Coronary artery (tissue), 2 donors: Measurements from ENCODE around the gene KIRREL3.

Source experiments
- DNase-seq: peaks from one replicate; pipeline ENCODE4 v3.0.0-alpha.2; 2017; ENCODE audit warnings: low spot score
- H3K27ac ChIP-seq, 2 donors: fragments of 200-600 bp; sonication (generic); one replicate each; pipeline ENCODE4 v1.5.1; 2016 to 2019
- H3K4me3 ChIP-seq: fragments of 200-600 bp; sonication (generic); 2 replicates; pipeline ENCODE4 v1.5.1; 2016; ENCODE audit warnings: mild to moderate bottlenecking, moderate library complexity
- TF ChIP-seq, protein P1 (sequence below): fragments of 200-600 bp; sonication (generic); IDR thresholded peaks from one replicate; pipeline ENCODE4 v1.5.1; 2019; ENCODE audit warnings: antibody characterized with exemption

KIRREL3 gene

DNA sequence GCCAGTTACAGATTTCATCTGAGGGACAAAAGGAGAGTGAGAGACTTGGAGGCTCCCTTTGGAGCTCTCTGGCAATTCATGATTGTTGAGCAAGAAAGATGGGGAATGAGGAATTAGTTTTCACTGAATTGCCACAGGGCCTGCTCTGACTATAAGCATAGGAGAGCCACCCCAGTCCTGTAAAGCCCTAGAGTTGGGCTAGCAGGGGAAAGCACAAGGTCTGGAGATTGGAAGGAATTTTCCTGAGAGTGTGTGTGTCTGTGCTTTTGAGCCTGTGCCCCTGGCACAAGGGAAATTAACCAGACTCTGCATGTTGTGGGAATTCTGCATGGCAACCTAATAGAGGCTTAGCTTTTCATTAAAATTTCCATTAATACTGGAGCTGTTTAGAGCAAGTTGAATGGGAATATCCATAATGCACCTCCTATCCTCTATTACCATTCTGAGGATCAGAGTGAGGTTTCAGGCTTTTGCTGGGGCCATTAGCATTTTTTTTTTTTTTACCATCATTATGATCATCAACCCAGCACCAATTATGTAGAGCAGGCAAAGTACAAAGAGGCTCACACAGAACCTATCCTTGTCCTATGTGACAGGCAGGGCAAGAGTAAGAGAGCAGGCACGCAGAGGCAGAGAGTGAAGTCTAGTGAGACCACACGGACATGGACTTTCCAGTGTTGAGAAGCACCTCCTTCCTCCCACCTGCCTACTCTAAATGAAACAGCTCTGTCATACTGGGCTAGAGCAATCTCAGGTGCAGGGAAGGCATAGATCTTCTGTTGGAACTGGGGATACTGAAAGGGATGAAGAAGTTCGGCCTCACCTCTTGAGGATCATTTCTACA is 336.6 kb downstream of the KIRREL3 start:
- DNase-seq = no peak
- H3K27ac ChIP-seq = no peak overlapping the region
- no peak overlapping the region for H3K4me3 ChIP-seq
- TF ChIP-seq, protein P1, sequence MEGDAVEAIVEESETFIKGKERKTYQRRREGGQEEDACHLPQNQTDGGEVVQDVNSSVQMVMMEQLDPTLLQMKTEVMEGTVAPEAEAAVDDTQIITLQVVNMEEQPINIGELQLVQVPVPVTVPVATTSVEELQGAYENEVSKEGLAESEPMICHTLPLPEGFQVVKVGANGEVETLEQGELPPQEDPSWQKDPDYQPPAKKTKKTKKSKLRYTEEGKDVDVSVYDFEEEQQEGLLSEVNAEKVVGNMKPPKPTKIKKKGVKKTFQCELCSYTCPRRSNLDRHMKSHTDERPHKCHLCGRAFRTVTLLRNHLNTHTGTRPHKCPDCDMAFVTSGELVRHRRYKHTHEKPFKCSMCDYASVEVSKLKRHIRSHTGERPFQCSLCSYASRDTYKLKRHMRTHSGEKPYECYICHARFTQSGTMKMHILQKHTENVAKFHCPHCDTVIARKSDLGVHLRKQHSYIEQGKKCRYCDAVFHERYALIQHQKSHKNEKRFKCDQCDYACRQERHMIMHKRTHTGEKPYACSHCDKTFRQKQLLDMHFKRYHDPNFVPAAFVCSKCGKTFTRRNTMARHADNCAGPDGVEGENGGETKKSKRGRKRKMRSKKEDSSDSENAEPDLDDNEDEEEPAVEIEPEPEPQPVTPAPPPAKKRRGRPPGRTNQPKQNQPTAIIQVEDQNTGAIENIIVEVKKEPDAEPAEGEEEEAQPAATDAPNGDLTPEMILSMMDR = no peak

DNA sequence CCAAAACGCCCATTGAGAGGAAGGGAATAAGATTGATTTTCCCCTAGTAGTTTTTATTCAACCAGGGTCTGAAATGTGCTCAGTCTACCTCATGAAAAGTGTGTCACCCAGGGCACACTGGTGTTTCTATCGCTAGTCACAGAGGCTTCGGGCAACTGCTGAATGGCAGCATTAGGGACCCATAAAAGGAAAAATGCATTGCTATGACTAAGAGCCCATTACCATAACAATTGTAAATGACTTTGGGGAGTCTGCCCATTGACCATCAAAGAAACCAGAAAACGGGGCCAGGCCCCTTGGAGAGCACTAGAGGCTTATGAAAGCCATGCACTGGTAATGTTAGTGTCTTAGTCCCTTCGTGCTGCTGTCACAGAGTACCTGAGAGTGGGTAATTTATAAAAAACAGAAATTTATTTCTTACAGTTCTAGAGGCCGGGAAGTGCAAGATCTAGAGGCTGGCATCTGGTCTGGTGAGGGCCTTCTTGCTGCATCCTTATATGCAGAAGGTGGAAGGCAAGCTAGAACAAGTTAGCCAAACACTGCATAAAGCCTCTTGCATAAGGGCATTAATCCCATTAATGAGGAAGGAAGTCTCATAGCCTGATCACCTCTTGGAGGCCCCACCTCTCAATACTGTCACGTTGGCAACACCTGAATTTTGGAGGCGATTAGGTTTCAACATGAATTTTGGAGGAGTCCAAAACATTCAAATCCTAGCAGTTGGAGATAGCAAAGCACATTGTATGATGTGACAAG is 338.4 kb downstream of the KIRREL3 start:
- Histone ChIP-seq H3K27ac (no peak overlapping the region), H3K4me3 (no peak overlapping the region)
- no peak for DNase-seq
- TF ChIP-seq, protein P1 = no peak

DNA sequence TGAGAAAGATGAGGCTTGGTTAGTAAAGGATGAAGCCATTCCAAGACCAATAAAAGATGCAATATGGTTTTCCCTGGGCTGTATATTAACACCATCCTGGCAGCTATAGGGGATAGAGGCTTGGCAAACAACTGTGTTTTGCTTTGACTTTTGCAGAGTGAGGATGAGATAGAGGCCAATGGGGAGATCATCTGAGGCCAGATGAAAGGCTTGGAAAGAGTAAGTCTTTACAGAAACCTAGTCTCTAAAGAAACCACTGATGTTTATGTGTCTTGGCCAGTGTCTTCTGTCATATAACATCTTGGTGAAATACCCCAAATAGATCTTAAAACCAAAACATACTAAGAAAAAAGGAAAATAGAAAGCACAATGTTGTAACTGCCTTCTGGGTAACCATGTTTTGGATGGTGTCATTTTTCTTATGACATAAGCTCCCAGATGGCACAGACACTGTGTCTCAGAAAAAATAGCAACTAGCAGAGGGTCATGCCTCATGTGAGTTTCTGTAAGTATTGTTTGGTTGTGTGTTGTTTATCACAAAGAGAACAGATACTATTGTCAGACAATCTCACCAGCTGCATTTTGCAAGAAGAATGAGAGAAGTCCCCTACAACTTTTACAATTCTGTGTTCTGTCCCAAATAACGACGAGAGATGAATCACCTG is 339.7 kb downstream of the KIRREL3 start:
- TF ChIP-seq, protein P1 = no peak
- no peak overlapping the region for H3K4me3 ChIP-seq
- DNase-seq = no peak
- H3K27ac ChIP-seq = no peak overlapping the region

DNA sequence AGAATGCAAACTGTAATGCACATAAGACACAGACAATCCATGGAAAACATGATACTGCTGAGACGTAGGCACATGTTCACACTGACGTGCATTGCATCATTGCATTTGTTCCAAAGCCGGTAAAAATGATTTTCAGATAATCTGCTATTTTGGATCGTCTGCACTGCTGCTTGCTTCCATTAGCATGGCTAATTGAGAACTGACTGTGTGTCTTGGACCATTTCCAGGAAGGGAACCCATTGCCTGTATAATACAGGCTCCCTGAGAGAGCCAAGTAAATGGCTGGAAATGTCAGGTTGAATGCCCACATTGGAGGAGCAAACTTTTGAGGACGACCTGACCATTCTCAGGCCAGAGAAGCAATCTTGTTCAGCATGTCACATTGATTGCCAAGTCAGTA is 340.2 kb downstream of the KIRREL3 start:
- TF ChIP-seq, protein P1 = no peak
- no peak for DNase-seq
- H3K4me3 ChIP-seq = no peak overlapping the region
- no peak overlapping the region for H3K27ac ChIP-seq

DNA sequence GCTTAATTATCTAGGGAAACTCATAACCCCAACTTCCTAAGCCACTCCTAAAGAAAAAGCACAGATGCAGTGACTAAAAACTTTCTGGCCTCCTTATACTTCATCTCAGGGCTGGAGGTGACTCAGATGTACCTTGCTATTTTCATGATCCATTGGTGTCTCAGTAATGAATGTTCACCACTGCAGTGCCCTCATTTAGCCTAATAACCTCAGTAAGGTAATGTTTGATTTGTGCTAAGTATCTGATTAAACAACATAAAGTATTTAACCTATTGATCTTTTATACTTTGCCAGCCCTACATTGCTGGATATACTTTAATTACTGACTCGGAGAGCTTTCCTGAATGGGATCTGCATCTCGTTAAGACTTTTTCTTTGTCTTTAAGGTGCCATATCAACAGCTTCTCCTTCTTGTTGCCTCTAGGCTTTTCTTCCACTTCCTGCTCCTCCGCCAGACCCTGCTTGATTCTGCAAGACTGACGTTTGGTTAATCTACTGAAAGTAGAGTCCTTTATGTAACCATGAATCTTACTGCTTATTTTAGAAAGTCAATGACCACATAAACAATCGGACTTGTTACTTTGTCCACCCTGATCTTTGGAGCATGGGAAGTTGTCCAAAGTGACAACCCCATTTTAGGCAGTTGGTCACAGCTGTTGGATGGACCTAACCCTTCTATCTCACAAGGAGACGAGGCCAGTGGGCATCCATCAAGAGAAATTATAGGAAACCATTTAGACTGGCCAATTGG is 342.1 kb downstream of the KIRREL3 start:
- TF ChIP-seq, protein P1 = no peak
- Histone ChIP-seq H3K4me3 (no peak overlapping the region), H3K27ac (no peak overlapping the region)
- no peak for DNase-seq

DNA sequence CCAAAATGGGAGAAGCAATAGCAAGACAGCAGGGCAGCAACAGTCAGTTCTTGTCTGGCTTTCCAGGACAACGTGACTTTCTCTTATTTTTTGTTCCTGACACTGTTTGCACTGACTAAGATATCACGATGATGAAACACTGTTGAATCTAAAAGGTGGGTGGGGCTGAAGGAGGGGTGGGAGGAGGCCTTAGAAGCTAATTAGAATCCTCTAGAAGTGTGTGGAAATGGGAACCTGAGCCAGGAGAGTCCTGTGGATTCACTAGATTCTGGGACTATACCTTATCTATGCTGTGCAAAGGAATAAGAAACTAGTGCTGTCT is 344.8 kb downstream of the KIRREL3 start:
- no peak overlapping the region for H3K27ac ChIP-seq
- no peak overlapping the region for H3K4me3 ChIP-seq
- no peak for DNase-seq
- TF ChIP-seq, protein P1 = no peak
